Stimulated activated CD8-positive, alpha-beta memory T cell treated with anti-CD3 and anti-CD28 coated beads, Interleukin-2, amount 100 ng/mL, for 1 hour (primary cell): Measurements from ENCODE around the gene ASTN2.

Experiments
- DNase-seq, 2 donors: peaks; one replicate each; pipeline ENCODE4 v3.0.0-alpha.2; 2020; ENCODE audit warnings: low read depth in 2 of 2

Gene ASTN2

DNA sequence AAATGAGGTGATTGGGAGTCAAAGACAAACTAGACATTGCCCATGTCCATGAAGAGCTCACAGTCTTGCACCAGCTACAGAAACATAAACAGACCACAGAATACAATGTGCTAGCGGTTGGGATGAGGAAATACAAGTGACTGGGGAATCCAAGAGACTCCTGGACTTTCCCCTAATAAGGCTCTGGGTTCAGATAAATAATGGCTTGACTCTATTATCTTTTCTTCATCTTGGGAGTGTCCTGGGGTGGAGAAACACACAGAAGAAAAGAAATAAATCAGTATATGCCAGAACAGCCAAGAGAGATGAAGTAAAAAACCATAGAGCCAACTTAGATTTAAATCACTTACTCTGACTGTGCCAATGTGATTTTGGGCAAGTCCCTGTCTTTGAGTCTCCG, 1033.5 kb downstream of the ASTN2 start:
- DNase-seq: no peak

DNA sequence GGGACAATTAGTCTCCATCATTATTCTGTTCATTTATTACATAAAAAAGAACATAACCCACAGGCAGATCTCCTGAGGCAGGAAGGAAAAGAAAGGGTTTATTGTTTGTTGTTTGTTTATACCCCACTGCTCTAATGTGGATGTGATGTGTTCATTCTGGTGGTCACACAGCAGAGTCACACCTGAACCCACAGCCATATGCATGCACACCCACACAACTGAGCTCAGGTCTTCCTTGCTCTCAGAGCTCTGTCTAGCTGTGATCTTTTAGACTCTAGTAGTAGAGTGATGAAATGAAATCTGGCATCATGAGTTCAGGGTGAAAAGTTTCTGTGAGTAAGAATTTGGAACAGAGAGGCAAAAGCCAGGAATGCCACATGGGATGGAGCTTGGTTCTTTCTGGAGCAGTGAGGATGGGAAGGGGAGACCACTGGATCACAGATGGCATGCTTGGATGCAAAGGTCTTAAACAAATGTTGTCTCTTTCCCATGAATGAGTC, 1034.3 kb downstream of the ASTN2 start:
- DNase-seq: no peak

GRCh38 chr9:116379821-116380220, 1035.0 kb downstream of the ASTN2 start:
- no peak for DNase-seq

DNA sequence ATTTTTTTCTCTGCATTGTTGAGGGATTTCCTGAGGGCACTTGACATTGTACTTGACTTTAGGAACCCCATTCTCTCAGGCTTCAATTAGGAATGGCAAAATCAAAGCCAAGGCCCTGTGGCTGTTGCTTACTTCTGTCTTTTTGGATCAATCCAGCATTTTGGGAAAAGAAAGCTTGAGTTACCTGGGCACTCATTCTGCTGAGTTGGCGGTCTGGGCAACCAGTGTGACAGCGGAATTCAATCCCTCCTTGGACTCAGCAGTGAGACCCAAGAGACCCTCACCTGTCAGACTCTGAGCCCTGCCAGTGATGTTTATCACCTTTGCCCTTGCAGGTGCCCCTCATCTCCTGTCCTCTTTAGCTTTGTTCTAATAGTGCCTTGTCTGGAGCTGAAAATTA, 1036.0 kb downstream of the ASTN2 start:
- no peak for DNase-seq

DNA sequence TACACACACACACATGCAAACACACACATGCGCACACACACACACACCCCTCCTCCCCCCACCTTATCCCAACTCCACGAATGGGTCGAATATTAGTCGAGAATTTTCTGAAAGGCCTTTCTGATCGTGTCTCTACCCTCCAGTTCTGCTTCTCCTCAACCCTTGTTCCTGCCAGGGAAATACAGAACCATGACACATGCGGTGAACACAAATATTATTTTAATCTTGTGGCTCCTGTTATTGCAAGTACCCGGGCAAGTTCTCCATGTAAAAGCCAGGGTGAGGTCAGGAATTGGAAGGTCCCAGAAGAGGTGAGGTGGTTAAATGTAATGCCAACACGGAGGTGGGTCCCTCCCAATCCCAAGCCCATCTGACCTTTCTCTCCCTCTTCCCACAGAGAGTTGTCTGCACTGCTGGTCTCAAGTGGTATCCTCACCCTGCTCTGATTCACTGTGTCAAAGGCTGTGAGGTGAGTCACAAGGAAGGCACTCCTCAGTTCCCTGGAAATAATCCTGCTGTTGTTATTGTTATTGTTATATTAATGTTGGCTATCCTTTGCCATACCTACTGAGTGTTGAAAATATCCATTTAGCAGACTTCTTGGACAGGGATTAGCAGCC, 1037.6 kb downstream of the ASTN2 start:
- no peak for DNase-seq
